GM12872 (cell line): ENCODE data around the gene MAGOH.
A peak's percentile ranks its signal among the peaks of the same experiment; 100 is the strongest.

Source experiments
- TF ChIP-seq, protein P1 (sequence below): IDR thresholded peaks from 3 replicates; pipeline ENCODE4 v1.5.1; 2011; ENCODE audit warnings: low read depth, mild to moderate bottlenecking, low read length, moderate library complexity; ENCODE audit not compliant: insufficient read depth

MAGOH gene

DNA sequence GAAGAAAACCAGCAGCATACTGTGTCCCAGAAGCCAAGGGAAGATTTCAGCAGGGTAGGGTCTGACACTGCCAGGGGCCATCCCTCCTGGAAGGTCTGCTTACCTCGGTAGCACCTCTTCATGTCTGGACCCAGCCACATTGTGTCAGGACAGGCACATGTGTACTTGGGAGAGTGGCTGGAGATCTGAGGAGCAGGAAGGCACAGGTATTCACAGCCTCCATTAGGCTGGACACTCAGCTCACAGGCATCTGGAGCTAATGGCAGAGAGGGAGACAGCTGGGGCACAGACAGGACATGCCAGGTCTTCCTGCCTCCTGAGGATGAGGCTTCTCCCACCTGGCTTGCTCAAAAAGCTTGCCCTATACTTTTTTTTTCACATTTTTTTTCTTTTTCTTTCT lies 19.9 kb upstream of the MAGOH start:
- TF ChIP-seq, protein P1, sequence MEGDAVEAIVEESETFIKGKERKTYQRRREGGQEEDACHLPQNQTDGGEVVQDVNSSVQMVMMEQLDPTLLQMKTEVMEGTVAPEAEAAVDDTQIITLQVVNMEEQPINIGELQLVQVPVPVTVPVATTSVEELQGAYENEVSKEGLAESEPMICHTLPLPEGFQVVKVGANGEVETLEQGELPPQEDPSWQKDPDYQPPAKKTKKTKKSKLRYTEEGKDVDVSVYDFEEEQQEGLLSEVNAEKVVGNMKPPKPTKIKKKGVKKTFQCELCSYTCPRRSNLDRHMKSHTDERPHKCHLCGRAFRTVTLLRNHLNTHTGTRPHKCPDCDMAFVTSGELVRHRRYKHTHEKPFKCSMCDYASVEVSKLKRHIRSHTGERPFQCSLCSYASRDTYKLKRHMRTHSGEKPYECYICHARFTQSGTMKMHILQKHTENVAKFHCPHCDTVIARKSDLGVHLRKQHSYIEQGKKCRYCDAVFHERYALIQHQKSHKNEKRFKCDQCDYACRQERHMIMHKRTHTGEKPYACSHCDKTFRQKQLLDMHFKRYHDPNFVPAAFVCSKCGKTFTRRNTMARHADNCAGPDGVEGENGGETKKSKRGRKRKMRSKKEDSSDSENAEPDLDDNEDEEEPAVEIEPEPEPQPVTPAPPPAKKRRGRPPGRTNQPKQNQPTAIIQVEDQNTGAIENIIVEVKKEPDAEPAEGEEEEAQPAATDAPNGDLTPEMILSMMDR, result no peak

DNA sequence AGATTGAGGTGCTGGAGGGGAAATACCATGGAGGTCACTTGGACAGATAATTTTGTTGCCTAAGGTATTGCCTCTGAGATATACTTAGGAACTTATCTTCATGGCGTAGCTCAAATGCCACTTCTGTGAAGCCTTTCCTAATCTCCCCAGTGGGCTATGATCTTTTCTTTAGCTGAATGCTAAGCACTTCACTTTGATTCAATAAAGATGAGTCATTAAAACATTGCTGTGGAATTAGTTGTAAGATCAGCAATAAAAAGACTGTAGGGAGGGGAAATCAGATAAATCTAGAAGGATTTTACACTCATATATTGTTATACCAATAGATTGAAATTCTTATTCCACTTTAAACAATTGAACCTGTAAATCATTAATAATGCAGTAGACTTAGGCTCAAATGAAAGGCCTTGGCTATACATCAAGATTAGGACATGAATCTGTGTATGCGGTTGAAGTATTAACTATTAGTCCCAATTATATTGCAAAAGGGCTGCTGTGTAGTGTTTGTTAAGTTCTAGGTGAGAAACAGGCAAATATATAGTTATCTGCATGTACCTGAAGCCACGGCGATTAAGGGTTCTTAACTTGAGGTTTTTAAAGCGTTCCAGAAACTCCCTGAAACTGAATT lies 19.2 kb upstream of the MAGOH start:
- TF ChIP-seq, protein P1, result no peak

GRCh38 chr1:53256511-53257453 lies 18.5 kb upstream of the MAGOH start:
- TF ChIP-seq, protein P1, result no peak

DNA sequence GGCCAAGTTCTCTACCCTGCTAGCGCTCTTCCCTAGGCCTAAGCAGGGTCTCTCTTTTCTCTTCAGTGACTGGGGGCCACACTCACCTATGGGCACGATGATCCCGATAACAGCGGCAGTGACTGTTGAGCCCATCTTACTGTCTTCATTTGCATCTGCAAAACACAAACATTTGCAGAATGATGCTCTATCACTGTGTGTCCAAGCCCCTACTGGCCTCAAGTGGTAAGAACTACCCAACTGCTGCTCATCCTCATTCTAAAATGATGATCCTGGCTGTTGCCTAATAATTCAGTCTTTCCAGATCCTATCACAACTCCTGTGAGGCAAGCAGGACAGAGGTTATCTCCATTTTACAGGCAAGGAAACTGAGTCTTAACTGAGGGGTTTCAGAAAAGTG lies 16.7 kb upstream of the MAGOH start:
- TF ChIP-seq, protein P1, result peak; percentile 26; the same call in 1 of the 3 replicates

DNA sequence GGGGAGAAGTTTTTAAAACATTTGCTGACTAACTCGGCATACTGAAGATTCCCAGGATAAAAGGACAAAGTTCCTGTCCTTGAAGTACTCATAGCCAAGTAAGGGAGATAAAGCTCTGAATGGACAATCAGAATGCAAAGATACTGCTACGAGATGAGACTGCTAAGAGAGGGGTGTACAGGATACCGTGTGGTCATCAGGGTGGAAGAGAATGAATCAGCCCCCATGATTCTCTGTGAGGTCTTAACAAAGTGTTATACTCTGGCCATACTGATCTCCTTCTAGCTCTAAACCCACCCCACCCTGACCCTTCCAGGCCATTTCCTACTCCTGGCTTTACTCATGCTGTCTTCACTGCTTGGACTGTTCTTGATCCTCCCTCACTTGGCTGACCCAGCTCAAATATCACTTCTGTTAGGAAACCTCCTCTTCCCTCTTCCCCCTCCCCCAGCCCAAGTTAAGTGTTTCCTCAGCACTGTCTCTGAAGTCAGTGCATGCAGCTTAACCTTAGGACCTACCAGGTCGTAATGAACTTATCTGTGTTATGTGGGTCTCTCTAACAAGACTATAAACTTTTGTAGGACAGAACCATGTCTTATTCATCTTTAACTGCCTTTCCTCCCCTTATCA lies 15.8 kb upstream of the MAGOH start:
- TF ChIP-seq, protein P1, result no peak

DNA sequence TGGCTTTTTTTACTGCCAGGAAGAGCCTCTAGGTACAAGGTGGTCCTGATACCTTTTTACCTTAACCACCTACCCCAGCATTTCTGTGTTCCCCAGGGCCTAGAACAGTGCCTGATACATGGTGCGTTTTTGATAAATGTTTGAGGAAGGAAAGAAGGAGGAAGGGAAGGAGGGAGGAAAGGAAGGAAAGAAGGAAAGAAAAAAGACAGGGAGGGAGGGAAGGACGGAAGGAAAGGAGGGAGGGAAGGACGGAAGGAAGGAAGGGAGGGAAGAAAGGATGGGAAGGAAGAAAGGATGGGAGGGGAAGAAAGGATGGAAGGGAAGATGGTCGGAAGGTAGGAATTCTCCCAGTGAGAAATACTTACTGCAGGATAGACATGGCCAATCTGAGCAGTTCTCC lies 12.0 kb upstream of the MAGOH start:
- TF ChIP-seq, protein P1, result no peak

GRCh38 chr1:53249706-53250105 lies 11.4 kb upstream of the MAGOH start:
- TF ChIP-seq, protein P1, result no peak
